ENCODE data around the gene PTH1R.

DNA sequence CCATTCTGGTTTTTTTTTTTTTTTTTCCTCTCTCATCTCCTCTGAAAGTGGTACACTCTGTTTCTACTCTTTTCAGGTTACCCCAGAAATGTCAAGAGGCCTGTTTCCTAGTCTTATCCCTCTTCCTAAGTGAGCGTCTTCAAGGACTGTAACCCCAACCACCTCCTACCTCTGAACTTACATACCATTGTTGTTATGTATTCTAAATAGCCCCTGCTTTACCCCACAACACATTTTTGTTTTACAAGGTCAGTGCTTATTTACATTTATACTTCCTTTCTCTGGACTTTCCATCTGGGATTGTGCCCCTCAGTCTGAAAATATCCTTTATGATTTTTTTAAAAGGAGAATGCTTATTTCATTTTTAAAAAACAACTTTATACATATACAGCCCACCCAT lies 38.8 kb downstream of the PTH1R start:
- TF ChIP-seq, protein P1, sequence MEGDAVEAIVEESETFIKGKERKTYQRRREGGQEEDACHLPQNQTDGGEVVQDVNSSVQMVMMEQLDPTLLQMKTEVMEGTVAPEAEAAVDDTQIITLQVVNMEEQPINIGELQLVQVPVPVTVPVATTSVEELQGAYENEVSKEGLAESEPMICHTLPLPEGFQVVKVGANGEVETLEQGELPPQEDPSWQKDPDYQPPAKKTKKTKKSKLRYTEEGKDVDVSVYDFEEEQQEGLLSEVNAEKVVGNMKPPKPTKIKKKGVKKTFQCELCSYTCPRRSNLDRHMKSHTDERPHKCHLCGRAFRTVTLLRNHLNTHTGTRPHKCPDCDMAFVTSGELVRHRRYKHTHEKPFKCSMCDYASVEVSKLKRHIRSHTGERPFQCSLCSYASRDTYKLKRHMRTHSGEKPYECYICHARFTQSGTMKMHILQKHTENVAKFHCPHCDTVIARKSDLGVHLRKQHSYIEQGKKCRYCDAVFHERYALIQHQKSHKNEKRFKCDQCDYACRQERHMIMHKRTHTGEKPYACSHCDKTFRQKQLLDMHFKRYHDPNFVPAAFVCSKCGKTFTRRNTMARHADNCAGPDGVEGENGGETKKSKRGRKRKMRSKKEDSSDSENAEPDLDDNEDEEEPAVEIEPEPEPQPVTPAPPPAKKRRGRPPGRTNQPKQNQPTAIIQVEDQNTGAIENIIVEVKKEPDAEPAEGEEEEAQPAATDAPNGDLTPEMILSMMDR (IDR thresholded peaks at IDR 0.05) = no peak
- no peak for TF ChIP-seq EP300 (IDR thresholded peaks at IDR 0.05)
- TF ChIP-seq POLR2AphosphoS5 (IDR thresholded peaks at IDR 0.05) = no peak
- TF ChIP-seq POLR2A (IDR thresholded peaks at IDR 0.05) = no peak

Measured in stomach (tissue), 4 donors.